Activated naive CD4-positive, alpha-beta T cell treated with anti-CD3 and anti-CD28 coated beads, Interleukin-2, amount 50 U/mL, for 24 hours (primary cell): Measurements from ENCODE around the gene LRRC4C.

ENCODE experiments used
- H3K27ac Mint-ChIP-seq: one replicate; pipeline ENCODE4 v1.8.0; 2021; ENCODE audit warnings: mild to moderate bottlenecking, mixed read lengths
- H3K27me3 Mint-ChIP-seq: one replicate; pipeline ENCODE4 v1.8.0; 2021; ENCODE audit warnings: mixed read lengths
- H3K36me3 Mint-ChIP-seq: one replicate; pipeline ENCODE4 v1.8.0; 2021; ENCODE audit warnings: mixed read lengths
- H3K4me1 Mint-ChIP-seq: one replicate; pipeline ENCODE4 v1.8.0; 2021; ENCODE audit warnings: mixed read lengths
- H3K4me3 Mint-ChIP-seq: one replicate; pipeline ENCODE4 v1.8.0; 2021; ENCODE audit warnings: mild to moderate bottlenecking, mixed read lengths
- H3K9me3 Mint-ChIP-seq: one replicate; pipeline ENCODE4 v1.8.0; 2021; ENCODE audit warnings: mixed read lengths

Gene LRRC4C

DNA sequence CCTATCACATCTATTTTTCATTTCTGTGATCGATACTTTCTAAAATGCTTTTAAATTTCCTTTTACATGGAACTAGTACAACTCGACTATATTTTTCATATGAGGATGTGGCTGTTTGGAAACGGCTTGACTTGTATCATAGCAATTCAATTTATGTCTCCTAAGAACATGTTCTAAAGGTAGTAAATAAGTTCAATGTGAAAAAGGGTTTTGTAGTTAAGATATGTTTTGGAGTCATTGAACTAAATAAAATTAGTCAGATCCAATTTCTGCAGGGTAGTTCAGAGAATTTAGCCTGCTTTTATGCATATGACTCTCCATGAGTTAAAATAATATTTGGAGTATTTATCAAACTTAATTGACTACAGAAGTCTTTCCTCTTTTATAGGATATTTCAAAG, 1121.4 kb downstream of the LRRC4C start:
- no peaks in the 10 kb centered on the region for H3K36me3 Mint-ChIP-seq
- H3K27ac Mint-ChIP-seq: no peak overlapping the region
- H3K9me3 Mint-ChIP-seq: peaks cover 4% of the 10 kb centered on the region
- no peak overlapping the region for H3K4me3 Mint-ChIP-seq
- no peaks in the 10 kb centered on the region for H3K27me3 Mint-ChIP-seq
- H3K4me1 Mint-ChIP-seq: no peaks in the 10 kb centered on the region

GRCh38 chr11:40337118-40337517, 1122.3 kb downstream of the LRRC4C start:
- Mint-ChIP-seq H3K4me3 (no peak overlapping the region), H3K4me1 (no peaks in the 10 kb centered on the region), H3K27me3 (no peaks in the 10 kb centered on the region), H3K27ac (no peak overlapping the region), H3K36me3 (no peaks in the 10 kb centered on the region), H3K9me3 (peaks cover 4% of the 10 kb centered on the region)

GRCh38 chr11:40328890-40329614, 1130.4 kb downstream of the LRRC4C start:
- H3K27ac Mint-ChIP-seq: no peak overlapping the region
- H3K4me3 Mint-ChIP-seq: no peak overlapping the region
- H3K9me3 Mint-ChIP-seq: peaks cover 9% of the 10 kb centered on the region
- H3K36me3 Mint-ChIP-seq: no peaks in the 10 kb centered on the region
- no peaks in the 10 kb centered on the region for H3K4me1 Mint-ChIP-seq
- no peaks in the 10 kb centered on the region for H3K27me3 Mint-ChIP-seq

DNA sequence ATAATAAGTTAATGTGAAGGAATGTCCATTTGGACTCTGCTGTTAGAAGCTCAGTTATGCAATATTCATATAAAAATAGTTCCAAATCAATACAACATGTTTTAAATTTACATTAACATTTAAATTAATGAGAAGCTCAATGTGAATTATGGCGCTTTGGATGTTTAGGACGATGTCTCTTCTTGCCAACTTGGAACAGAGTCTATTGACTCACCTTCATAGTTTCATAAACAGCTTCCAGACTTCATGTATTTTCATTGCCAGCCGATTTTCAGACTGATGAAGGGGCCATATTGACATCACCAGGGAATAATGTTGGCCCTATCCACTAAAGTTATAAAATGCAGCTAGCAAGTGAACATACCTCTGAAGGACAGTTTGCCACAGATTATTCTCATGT, 1136.2 kb downstream of the LRRC4C start:
- Mint-ChIP-seq H3K4me1 (no peaks in the 10 kb centered on the region), H3K4me3 (no peak overlapping the region), H3K9me3 (peaks cover 6% of the 10 kb centered on the region)

DNA sequence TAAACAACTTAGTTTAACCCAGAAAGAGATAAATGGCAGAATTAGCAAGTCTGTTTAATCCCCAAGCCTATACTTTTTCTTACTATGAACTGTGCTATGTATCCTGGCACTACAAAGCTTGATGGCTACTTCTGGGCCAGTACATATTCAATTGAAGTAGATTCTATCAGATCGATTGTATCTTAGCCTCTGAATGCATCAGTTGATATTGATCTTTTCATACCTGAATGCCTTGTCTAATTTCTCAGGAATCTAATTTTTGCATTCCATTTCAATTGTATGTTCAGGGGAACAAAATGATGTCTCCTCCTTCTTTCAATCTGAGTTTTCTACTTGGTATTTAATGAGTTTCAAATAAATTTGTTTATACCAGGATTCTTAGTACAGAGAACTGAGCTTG, 1137.9 kb downstream of the LRRC4C start:
- Mint-ChIP-seq H3K9me3 (peaks cover 6% of the 10 kb centered on the region), H3K27me3 (no peaks in the 10 kb centered on the region), H3K36me3 (no peaks in the 10 kb centered on the region), H3K4me1 (no peaks in the 10 kb centered on the region), H3K27ac (peak overlapping the region; percentile 14), H3K4me3 (no peak overlapping the region)

More for the DNA sequence above, 1136.2 kb downstream of the LRRC4C start:
- H3K36me3 Mint-ChIP-seq: no peaks in the 10 kb centered on the region
- H3K27ac Mint-ChIP-seq: no peak overlapping the region
- H3K27me3 Mint-ChIP-seq: no peaks in the 10 kb centered on the region

- H3K4me1 Mint-ChIP-seq: no peaks in the 10 kb centered on the region
- H3K9me3 Mint-ChIP-seq: peaks cover 14% of the 10 kb centered on the region
- H3K36me3 Mint-ChIP-seq: no peaks in the 10 kb centered on the region
- H3K27ac Mint-ChIP-seq: no peak overlapping the region
- H3K4me3 Mint-ChIP-seq: no peak overlapping the region
- no peaks in the 10 kb centered on the region for H3K27me3 Mint-ChIP-seq
These were observed 1143.3 kb downstream of the LRRC4C start for GRCh38 chr11:40316171-40316570.

DNA sequence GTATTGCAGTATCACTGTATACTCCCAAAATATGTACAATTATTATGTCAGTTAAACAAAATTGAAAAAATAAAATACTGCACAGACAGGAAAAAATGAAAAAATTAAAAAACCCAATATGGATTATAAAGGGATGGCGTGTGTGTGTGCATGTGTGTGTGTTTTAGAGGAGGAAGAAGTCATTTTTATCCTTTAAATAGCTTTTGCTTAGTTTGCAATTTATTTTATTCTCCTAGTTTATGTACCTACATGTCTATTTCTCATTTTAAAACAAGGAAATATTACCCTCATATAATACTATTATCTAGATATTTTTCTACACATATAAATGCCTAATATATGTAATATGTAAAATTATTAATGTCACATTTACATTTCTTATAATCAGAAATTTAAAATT, 1144.3 kb downstream of the LRRC4C start:
- no peaks in the 10 kb centered on the region for H3K4me1 Mint-ChIP-seq

DNA sequence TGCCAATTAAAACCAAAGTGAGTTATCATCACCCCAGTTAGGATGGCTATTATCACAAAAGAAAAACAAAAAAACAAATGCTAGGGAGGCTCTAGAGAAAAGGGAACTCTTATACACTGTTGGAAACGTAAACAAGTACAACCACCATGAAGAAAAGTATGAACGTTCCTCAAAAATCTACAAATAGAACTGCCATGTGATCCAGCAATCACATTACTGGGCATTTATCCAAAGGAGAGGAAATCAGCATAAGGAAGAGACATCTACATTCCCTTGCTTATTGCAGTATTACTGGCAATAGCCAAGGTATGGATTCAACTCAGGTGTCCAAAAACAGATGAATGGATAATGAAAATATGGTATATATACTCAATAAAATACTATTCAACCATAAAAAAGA, 1145.1 kb downstream of the LRRC4C start:
- H3K4me1 Mint-ChIP-seq: no peaks in the 10 kb centered on the region
- H3K27ac Mint-ChIP-seq: no peak overlapping the region
- peaks cover 14% of the 10 kb centered on the region for H3K9me3 Mint-ChIP-seq
- H3K4me3 Mint-ChIP-seq: no peak overlapping the region
- H3K27me3 Mint-ChIP-seq: peaks cover 1% of the 10 kb centered on the region
- H3K36me3 Mint-ChIP-seq: no peaks in the 10 kb centered on the region

More for the DNA sequence above, 1144.3 kb downstream of the LRRC4C start:
- peaks cover 1% of the 10 kb centered on the region for H3K27me3 Mint-ChIP-seq
- no peak overlapping the region for H3K4me3 Mint-ChIP-seq
- H3K9me3 Mint-ChIP-seq: peaks cover 14% of the 10 kb centered on the region
- no peaks in the 10 kb centered on the region for H3K36me3 Mint-ChIP-seq
- no peak overlapping the region for H3K27ac Mint-ChIP-seq

DNA sequence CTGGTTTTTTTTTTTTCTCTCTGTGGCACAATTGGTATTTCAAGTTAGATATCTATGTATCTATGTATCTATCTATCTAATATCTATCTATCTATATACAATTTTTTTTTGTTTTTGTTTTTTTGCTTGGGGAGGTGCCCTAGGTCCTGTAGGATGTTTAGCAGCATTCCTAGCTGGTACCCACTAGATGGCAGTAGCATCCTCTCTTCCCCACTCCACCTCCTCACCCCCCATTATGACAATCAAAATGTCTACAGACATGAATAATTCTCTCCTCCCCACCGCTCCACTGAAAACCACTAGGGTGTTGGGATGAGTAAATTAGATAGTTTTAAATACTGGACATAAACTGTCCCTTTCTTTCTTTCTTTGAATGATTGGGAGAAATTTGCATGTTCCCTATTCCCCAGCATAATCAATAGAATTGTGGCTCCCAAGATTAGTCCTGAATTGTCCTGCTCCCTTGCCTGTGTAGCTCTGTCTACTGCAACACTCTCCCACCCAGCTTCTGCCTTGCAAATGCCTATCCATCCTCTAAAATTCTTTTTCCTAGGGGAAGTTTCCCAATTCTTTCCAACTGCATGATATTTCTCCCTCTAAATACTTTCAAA, 1152.4 kb downstream of the LRRC4C start:
- H3K4me3 Mint-ChIP-seq: no peak overlapping the region
- peaks cover 14% of the 10 kb centered on the region for H3K9me3 Mint-ChIP-seq
- no peaks in the 10 kb centered on the region for H3K4me1 Mint-ChIP-seq
- peaks cover 3% of the 10 kb centered on the region for H3K27me3 Mint-ChIP-seq
- H3K36me3 Mint-ChIP-seq: no peaks in the 10 kb centered on the region
- no peak overlapping the region for H3K27ac Mint-ChIP-seq

DNA sequence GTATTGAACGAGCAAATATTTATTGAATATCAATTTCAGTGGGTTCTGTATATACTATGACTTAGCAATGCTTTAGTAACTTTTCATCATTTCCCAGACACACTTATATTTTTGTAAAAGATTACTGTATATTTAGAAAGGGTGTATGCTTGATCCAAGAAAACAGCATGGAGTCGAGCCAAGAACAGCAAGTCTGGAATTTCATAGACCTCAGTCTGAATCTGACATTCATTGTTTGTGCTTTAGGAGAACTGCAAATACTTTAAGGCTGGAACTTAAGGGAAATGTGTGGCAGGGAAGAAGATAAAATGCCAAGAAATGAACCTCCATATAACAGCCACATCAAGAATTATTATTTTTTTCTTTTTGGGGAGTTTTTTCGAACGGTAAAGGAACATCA, 1156.8 kb downstream of the LRRC4C start:
- H3K4me1 Mint-ChIP-seq: no peaks in the 10 kb centered on the region
- H3K4me3 Mint-ChIP-seq: no peak overlapping the region
- peaks cover 28% of the 10 kb centered on the region for H3K9me3 Mint-ChIP-seq
- no peaks in the 10 kb centered on the region for H3K36me3 Mint-ChIP-seq
- no peak overlapping the region for H3K27ac Mint-ChIP-seq
- H3K27me3 Mint-ChIP-seq: peaks cover 1% of the 10 kb centered on the region

DNA sequence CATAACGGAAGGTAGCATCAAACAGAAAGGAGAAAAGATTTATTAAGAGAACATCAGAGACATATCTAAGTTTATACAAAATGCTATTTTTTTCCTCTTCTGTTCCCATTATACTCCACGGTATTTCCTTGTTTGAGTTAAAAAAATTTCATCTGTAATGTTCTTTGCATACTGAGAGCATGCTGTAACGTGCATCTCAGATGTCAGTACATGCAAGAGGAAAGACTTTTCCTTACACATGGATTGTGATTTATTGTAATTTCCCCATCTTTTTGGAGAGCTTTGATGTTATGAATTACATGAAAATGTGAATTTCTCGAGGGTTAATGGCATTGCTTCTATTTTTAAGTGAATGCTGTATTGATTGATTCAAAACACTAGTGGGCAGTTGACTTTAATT, 1164.0 kb downstream of the LRRC4C start:
- H3K27me3 Mint-ChIP-seq: peaks cover 18% of the 10 kb centered on the region
- peaks cover 3% of the 10 kb centered on the region for H3K36me3 Mint-ChIP-seq
- H3K9me3 Mint-ChIP-seq: peaks cover 13% of the 10 kb centered on the region
- peaks cover 11% of the 10 kb centered on the region for H3K4me1 Mint-ChIP-seq
- H3K27ac Mint-ChIP-seq: no peak overlapping the region
- H3K4me3 Mint-ChIP-seq: no peak overlapping the region

GRCh38 chr11:40294741-40295140, 1164.7 kb downstream of the LRRC4C start:
- Mint-ChIP-seq H3K9me3 (peaks cover 10% of the 10 kb centered on the region), H3K4me3 (no peak overlapping the region), H3K4me1 (peaks cover 11% of the 10 kb centered on the region), H3K27me3 (peaks cover 18% of the 10 kb centered on the region), H3K36me3 (peaks cover 3% of the 10 kb centered on the region), H3K27ac (no peak overlapping the region)

- no peak overlapping the region for H3K27ac Mint-ChIP-seq
- peaks cover 6% of the 10 kb centered on the region for H3K9me3 Mint-ChIP-seq
- H3K27me3 Mint-ChIP-seq: peaks cover 18% of the 10 kb centered on the region
- H3K4me1 Mint-ChIP-seq: peaks cover 11% of the 10 kb centered on the region
- peaks cover 3% of the 10 kb centered on the region for H3K36me3 Mint-ChIP-seq
- no peak overlapping the region for H3K4me3 Mint-ChIP-seq
These were observed 1165.1 kb downstream of the LRRC4C start for GRCh38 chr11:40294349-40294735.

- peaks cover 18% of the 10 kb centered on the region for H3K27me3 Mint-ChIP-seq
- H3K36me3 Mint-ChIP-seq: peaks cover 3% of the 10 kb centered on the region
- H3K27ac Mint-ChIP-seq: no peak overlapping the region
- H3K9me3 Mint-ChIP-seq: peaks cover 5% of the 10 kb centered on the region
- peaks cover 11% of the 10 kb centered on the region for H3K4me1 Mint-ChIP-seq
- H3K4me3 Mint-ChIP-seq: peak overlapping the region; percentile 70
These were observed 1165.7 kb downstream of the LRRC4C start for GRCh38 chr11:40293655-40294348.

DNA sequence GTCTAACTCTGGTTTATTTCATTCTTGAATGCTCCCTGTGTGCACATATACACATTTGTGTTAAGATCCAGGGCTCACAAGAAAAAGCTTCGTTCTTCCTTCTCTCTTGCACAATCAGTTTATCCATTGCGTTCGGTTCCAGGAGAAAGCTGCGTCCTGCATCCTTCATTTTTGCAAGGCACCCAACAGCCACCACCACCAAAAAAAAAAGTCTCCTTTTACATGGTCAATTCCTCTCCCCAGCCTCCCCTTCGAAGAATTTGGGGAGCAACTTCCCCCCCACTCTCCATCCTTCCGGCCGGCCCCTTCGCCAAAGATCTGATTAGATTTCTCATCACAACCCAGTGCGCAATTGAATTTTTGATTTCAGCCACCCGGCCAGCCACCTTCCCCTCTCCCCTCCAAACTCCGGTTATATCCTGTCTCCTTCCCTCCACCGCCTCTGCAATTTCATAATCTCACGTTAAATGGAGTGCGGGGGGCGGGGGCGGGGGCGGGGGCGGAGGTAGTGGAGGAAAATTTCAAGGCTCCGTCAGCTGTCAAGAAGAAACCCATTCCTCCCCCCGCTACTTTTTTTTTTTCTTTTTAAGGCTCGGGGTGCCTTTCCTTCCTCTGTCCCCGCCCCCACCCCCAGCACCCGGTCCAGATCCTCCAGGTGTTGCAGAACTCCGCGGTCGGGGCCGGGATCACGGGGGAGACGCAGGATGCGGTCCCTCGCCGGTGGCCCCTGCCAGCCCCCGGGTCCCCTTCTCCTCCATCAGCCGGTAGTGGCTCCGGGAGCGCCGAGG, 1166.5 kb downstream of the LRRC4C start:
- Mint-ChIP-seq H3K27ac (no peak overlapping the region), H3K36me3 (peaks cover 3% of the 10 kb centered on the region), H3K4me1 (peaks cover 11% of the 10 kb centered on the region), H3K27me3 (peaks cover 18% of the 10 kb centered on the region), H3K4me3 (peak overlapping the region; percentile 30), H3K9me3 (no peaks in the 10 kb centered on the region)
